Bone marrow (tissue), 2 donors: ENCODE data around the gene ETNK1.
"Not testable (repeated sequence)": the region's sequence is repeated elsewhere in the genome, so short reads cannot be mapped to it uniquely, and the experiment has no call there.

ENCODE experiments used
- DNase-seq, 2 donors: peaks; one replicate each; lab custom pipeline; 2025; lab: John Stamatoyannopoulos, UW

The ETNK1 gene

GRCh38 chr12:22689876-22690275 is 64.9 kb downstream of the ETNK1 start:
- DNase-seq: no peak

GRCh38 chr12:22691319-22691718 is 66.3 kb downstream of the ETNK1 start:
- no peak for DNase-seq

GRCh38 chr12:22692467-22692866 is 67.5 kb downstream of the ETNK1 start:
- not testable (repeated sequence) for DNase-seq

GRCh38 chr12:22692964-22693555 is 68.1 kb downstream of the ETNK1 start:
- no peak for DNase-seq

GRCh38 chr12:22698576-22698975 is 73.6 kb downstream of the ETNK1 start:
- DNase-seq: no peak

GRCh38 chr12:22699705-22700104 is 74.7 kb downstream of the ETNK1 start:
- DNase-seq: not testable (repeated sequence)

GRCh38 chr12:22700106-22700505 is 75.1 kb downstream of the ETNK1 start:
- DNase-seq: peak in 1 of 2 donors; percentile 22

- DNase-seq: not testable (repeated sequence)
These were observed 76.3 kb downstream of the ETNK1 start for GRCh38 chr12:22701216-22701809.

GRCh38 chr12:22702690-22703089 is 77.7 kb downstream of the ETNK1 start:
- no peak for DNase-seq

- peak in 1 of 2 donors; percentile 16 for DNase-seq
These were observed 84.3 kb downstream of the ETNK1 start for GRCh38 chr12:22709292-22709691.

- DNase-seq: no peak
These were observed 87.1 kb downstream of the ETNK1 start for GRCh38 chr12:22712083-22712482.

- no peak for DNase-seq
These were observed 90.3 kb downstream of the ETNK1 start for GRCh38 chr12:22715254-22715653.

- no peak for DNase-seq
These were observed 94.8 kb downstream of the ETNK1 start for GRCh38 chr12:22719745-22720144.

- DNase-seq: no peak
These were observed 97.1 kb downstream of the ETNK1 start for GRCh38 chr12:22722081-22722480.

- DNase-seq: no peak
These were observed 97.8 kb downstream of the ETNK1 start for GRCh38 chr12:22722779-22723178.

GRCh38 chr12:22728987-22729386 is 104.0 kb downstream of the ETNK1 start:
- no peak for DNase-seq

- no peak for DNase-seq
These were observed 104.5 kb downstream of the ETNK1 start for GRCh38 chr12:22729431-22729956.

- DNase-seq: peak in 1 of 2 donors; percentile 90
These were observed 105.0 kb downstream of the ETNK1 start for GRCh38 chr12:22729957-22730443.

GRCh38 chr12:22731236-22731635 is 106.3 kb downstream of the ETNK1 start:
- DNase-seq: no peak

- no peak for DNase-seq
These were observed 108.8 kb downstream of the ETNK1 start for GRCh38 chr12:22733756-22734155.

- no peak for DNase-seq
These were observed 114.0 kb downstream of the ETNK1 start for GRCh38 chr12:22738945-22739344.
